ENCODE measurements around the gene CMYA5. TPM values are rescaled to one million over a fixed set of nuclear protein-coding genes. Genes with fewer than 3 reads are reported as not detected.

Gene CMYA5
- total and polyA plus RNA-seq, 2 donors: 4.3 to 25.4 TPM

GRCh38 chr5:79847561-79847960 is 157.9 kb downstream of the CMYA5 start:
- no peak overlapping the region for H3K27ac ChIP-seq (ENCODE audit: low read depth)
- no peak overlapping the region for H3K4me3 ChIP-seq (ENCODE audit: low read depth, low read length)
- no peaks in the 10 kb centered on the region for H3K4me1 ChIP-seq (ENCODE audit: insufficient read depth)
- 90% methylated on average over 8 of the region's 8 CpGs for WGBS
- DNase-seq (ENCODE audit: extremely low spot score): no peak
- no peaks in the 10 kb centered on the region for H3K36me3 ChIP-seq (ENCODE audit: insufficient read depth)

GRCh38 chr5:79849061-79849460 is 159.4 kb downstream of the CMYA5 start:
- H3K4me3 ChIP-seq (ENCODE audit: low read depth, low read length): no peak overlapping the region
- H3K4me1 ChIP-seq (ENCODE audit: insufficient read depth): no peaks in the 10 kb centered on the region
- H3K36me3 ChIP-seq (ENCODE audit: insufficient read depth): no peaks in the 10 kb centered on the region
- WGBS: 97% methylated on average over 16 of the region's 16 CpGs
- no peak overlapping the region for H3K27ac ChIP-seq (ENCODE audit: low read depth)
- DNase-seq (ENCODE audit: extremely low spot score): no peak

Small RNAs within 50 kb of the gene (small RNA-seq; reads per million reads assigned to genes)
- not detected for gene AC008496.1

Other genes starting within 250 kb of the CMYA5 start
- gene HOMER1, start 175.7 kb upstream of the CMYA5 start, total RNA-seq: 20.5 TPM
- 2.0 TPM for gene HOMER1, start 175.7 kb upstream of the CMYA5 start, polyA plus RNA-seq
- 202 TPM for gene TENT2, start 77.4 kb upstream of the CMYA5 start, total RNA-seq
- 20.2 TPM for gene TENT2, start 77.4 kb upstream of the CMYA5 start, polyA plus RNA-seq

All from urinary bladder (tissue), 4 donors.